SK-N-MC (cell line): Measurements from ENCODE around the gene FAAP20.

Experiments
- EZH2 ChIP-seq: fragments of 200-600 bp; sonication (generic); IDR thresholded peaks from one replicate; pipeline ENCODE4 v1.6.1; 2017; ENCODE audit warnings: antibody characterized with exemption
- FOXP2 ChIP-seq: optimal IDR thresholded peaks from 2 replicates; pipeline ENCODE3; 2011; ENCODE audit warnings: mild to moderate bottlenecking, moderate library complexity; ENCODE audit not compliant: insufficient read depth; ENCODE audit errors: extremely low read length, control extremely low read depth
- POLR2AphosphoS5 ChIP-seq: IDR thresholded peaks from 2 replicates; pipeline ENCODE4 v1.6.1; 2012; ENCODE audit warnings: mild to moderate bottlenecking, low read depth, low read length, borderline replicate concordance

GRCh38 chr1:2216767-2217058, 22.1 kb upstream of the FAAP20 start:
- no peak for TF ChIP-seq POLR2AphosphoS5
- TF ChIP-seq EZH2, result no peak
- TF ChIP-seq FOXP2, result no peak
